H9 (cell line): ENCODE results near the gene TECPR2. TPM values are rescaled to one million over a fixed set of nuclear protein-coding genes. Genes with fewer than 3 reads are reported as not detected.

Experiments
- DNase-seq: peaks from one replicate; pipeline ENCODE4 v3.0.0-alpha.2; 2017
- H2AFZ ChIP-seq: one replicate; pipeline ENCODE4 v1.6.1; 2013; ENCODE audit warnings: mild to moderate bottlenecking, low read length, control low read depth, moderate library complexity
- H2AK5ac ChIP-seq: 2 replicates; pipeline ENCODE4 v1.6.1; 2013; ENCODE audit warnings: low read length, control low read depth, mixed read lengths; ENCODE audit not compliant: insufficient read length
- H2BK120ac ChIP-seq: one replicate; pipeline ENCODE4 v1.6.1; 2013; ENCODE audit warnings: low read depth, mild to moderate bottlenecking, low read length, control low read depth, inconsistent platforms; ENCODE audit not compliant: poor library complexity, severe bottlenecking
- H2BK12ac ChIP-seq: 2 replicates; pipeline ENCODE4 v1.6.1; 2013; ENCODE audit warnings: low read length, control low read depth, mixed read lengths, low read depth; ENCODE audit not compliant: insufficient read length
- H2BK15ac ChIP-seq: 2 replicates; pipeline ENCODE4 v1.6.1; 2013; ENCODE audit warnings: low read depth, low read length, control low read depth
- H2BK20ac ChIP-seq: one replicate; pipeline ENCODE4 v1.6.1; 2013; ENCODE audit warnings: low read depth, mild to moderate bottlenecking, low read length, control low read depth, inconsistent platforms; ENCODE audit not compliant: poor library complexity, severe bottlenecking
- H2BK5ac ChIP-seq: 2 replicates; pipeline ENCODE4 v1.6.1; 2013; ENCODE audit warnings: low read length, control low read depth, mixed read lengths; ENCODE audit not compliant: insufficient read length
- H3K14ac ChIP-seq: 2 replicates; pipeline ENCODE4 v1.6.1; 2013; ENCODE audit warnings: low read length, control low read depth; ENCODE audit not compliant: insufficient read depth
- H3K18ac ChIP-seq: 2 replicates; pipeline ENCODE4 v1.6.1; 2013; ENCODE audit warnings: low read depth, mild to moderate bottlenecking, mixed read lengths, low read length, control low read depth; ENCODE audit not compliant: insufficient read length
- H3K23ac ChIP-seq: 2 replicates; pipeline ENCODE4 v1.6.1; 2013; ENCODE audit warnings: low read length, control low read depth, mixed read lengths, low read depth; ENCODE audit not compliant: insufficient read length
- H3K23me2 ChIP-seq: 2 replicates; pipeline ENCODE4 v1.6.1; 2013; ENCODE audit warnings: low read depth, mild to moderate bottlenecking, mixed read lengths, low read length, control low read depth; ENCODE audit not compliant: insufficient read length, poor library complexity, severe bottlenecking
- H3K27ac ChIP-seq: 2 replicates; pipeline ENCODE4 v1.5.1; 2013; ENCODE audit warnings: low read length, control low read depth, mixed read lengths, low read depth; ENCODE audit not compliant: insufficient read length
- H3K27me3 ChIP-seq: 2 replicates; pipeline ENCODE4 v1.6.1; 2013; ENCODE audit warnings: low read length, control low read depth, inconsistent platforms; ENCODE audit not compliant: insufficient read depth
- H3K4ac ChIP-seq: 2 replicates; pipeline ENCODE4 v1.6.1; 2013; ENCODE audit warnings: low read depth, mild to moderate bottlenecking, control low read depth, inconsistent platforms, low read length, moderate library complexity
- H3K4me1 ChIP-seq: 2 replicates; pipeline ENCODE4 v1.6.1; 2013; ENCODE audit warnings: low read length, control low read depth, inconsistent platforms; ENCODE audit not compliant: insufficient read depth
- H3K4me2 ChIP-seq: 2 replicates; pipeline ENCODE4 v1.6.1; 2013; ENCODE audit warnings: low read length, control low read depth, mixed read lengths; ENCODE audit not compliant: insufficient read length, insufficient read depth
- H3K56ac ChIP-seq: 2 replicates; pipeline ENCODE4 v1.6.1; 2013; ENCODE audit warnings: low read depth, mild to moderate bottlenecking, mixed read lengths, low read length, control low read depth; ENCODE audit not compliant: insufficient read length
- H3K79me1 ChIP-seq: 2 replicates; pipeline ENCODE4 v1.6.1; 2013; ENCODE audit warnings: low read depth, mild to moderate bottlenecking, moderate library complexity, low read length, control low read depth, inconsistent platforms; ENCODE audit not compliant: insufficient read depth, poor library complexity, severe bottlenecking
- H3K79me2 ChIP-seq: 2 replicates; pipeline ENCODE4 v1.6.1; 2013; ENCODE audit warnings: low read length, control low read depth, inconsistent platforms; ENCODE audit not compliant: insufficient read depth
- H3K9ac ChIP-seq: 2 replicates; pipeline ENCODE4 v1.6.1; 2013; ENCODE audit warnings: low read length, control low read depth, mixed read lengths; ENCODE audit not compliant: insufficient read length; ENCODE audit errors: extremely low read depth
- H3K9me3 ChIP-seq: one replicate; pipeline ENCODE4 v1.6.1; 2013; ENCODE audit warnings: low read depth, low read length, inconsistent platforms; ENCODE audit not compliant: control insufficient read depth
- H3T11ph ChIP-seq: one replicate; pipeline ENCODE4 v1.6.1; 2013; ENCODE audit warnings: mild to moderate bottlenecking, low read length, control low read depth, inconsistent platforms
- H4K20me1 ChIP-seq: one replicate; pipeline ENCODE4 v1.6.1; 2013; ENCODE audit not compliant: control insufficient read depth, insufficient read length, insufficient read depth
- H4K5ac ChIP-seq: 2 replicates; pipeline ENCODE4 v1.6.1; 2013; ENCODE audit warnings: low read depth, mild to moderate bottlenecking, mixed read lengths, low read length, control low read depth; ENCODE audit not compliant: insufficient read length
- H4K8ac ChIP-seq: replicated peaks from 2 replicates; pipeline ENCODE4 v1.6.1; 2013; ENCODE audit warnings: low read length, control low read depth, mixed read lengths, low read depth; ENCODE audit not compliant: insufficient read length
- H4K91ac ChIP-seq: 2 replicates; pipeline ENCODE4 v1.6.1; 2013; ENCODE audit warnings: low read depth, mild to moderate bottlenecking, moderate library complexity, mixed read lengths, low read length, control low read depth; ENCODE audit not compliant: insufficient read length
- H3K27ac Mint-ChIP-seq, 3 experiments: 2 replicates in 2 of 3; 3 replicates in 1 of 3; pipeline ENCODE4 v1.8.0; 2020 to 2021; ENCODE audit warnings: mixed read lengths in 3 of 3, mild to moderate bottlenecking in 1 of 3, moderate library complexity in 1 of 3
- H3K27me3 Mint-ChIP-seq: 2 replicates; pipeline ENCODE4 v1.8.0; 2021; ENCODE audit warnings: low read depth, mild to moderate bottlenecking, moderate library complexity, mixed read lengths
- H3K36me3 Mint-ChIP-seq, 3 experiments: 2 replicates in 2 of 3; 3 replicates in 1 of 3; pipeline ENCODE4 v1.8.0; 2020 to 2021; ENCODE audit warnings: low read depth in 3 of 3, mixed read lengths in 3 of 3; ENCODE audit not compliant: insufficient read depth in 1 of 3
- H3K4me1 Mint-ChIP-seq, 2 experiments: 2 replicates each; pipeline ENCODE4 v1.8.0; 2020; ENCODE audit warnings: mixed read lengths in 2 of 2
- H3K4me3 Mint-ChIP-seq, 2 experiments: 2 replicates in 1 of 2; 3 replicates in 1 of 2; pipeline ENCODE4 v1.8.0; 2020 to 2021; ENCODE audit warnings: mild to moderate bottlenecking in 2 of 2, mixed read lengths in 2 of 2, moderate library complexity in 1 of 2
- H3K9me3 Mint-ChIP-seq, 2 experiments: 2 replicates in 1 of 2; 3 replicates in 1 of 2; pipeline ENCODE4 v1.8.0; 2020; ENCODE audit warnings: mild to moderate bottlenecking in 2 of 2, mixed read lengths in 2 of 2, moderate library complexity in 1 of 2
- CTCF ChIP-seq: fragments of 200-600 bp; sonication (generic); conservative IDR thresholded peaks from 3 replicates; pipeline ENCODE4 v1.8.0; 2021; ENCODE audit warnings: antibody characterized with exemption, mild to moderate bottlenecking
- WGBS: extraction: QIAGEN DNeasy Blood & Tissue Kit; methylation state at CpG from one replicate; pipeline ENCODE4 v1.1.7; 2013; ENCODE audit warnings: missing lambda C conversion rate, low lambda C conversion rate, mixed read lengths; ENCODE audit not compliant: insufficient read length; ENCODE audit errors: extremely low coverage; 5-methylcytosine and 5-hydroxymethylcytosine counted together
- total RNA-seq: library from RNA; stranded (reverse); gene quantifications from 2 replicates; pipeline ENCODE4 v1.2.1, GENCODE V29; 2021

Gene TECPR2
- total RNA-seq, 1 experiment from 2014 or later: 15.4 TPM

- no peak overlapping the region for H2BK120ac ChIP-seq
- no peak overlapping the region for H3K4ac ChIP-seq
- no peak overlapping the region for H3K56ac ChIP-seq
- peaks cover 0 to 5% of the 10 kb centered on the region in 2 experiments; a peak in 1 of 4 replicates for H3K4me1 Mint-ChIP-seq
- H3K36me3 Mint-ChIP-seq: peaks cover 8 to 50% (median 46%) of the 10 kb centered on the region in 3 experiments
- no peak overlapping the region for H3K18ac ChIP-seq
- H3K27me3 Mint-ChIP-seq: no peaks in the 10 kb centered on the region
- H2BK12ac ChIP-seq: no peak overlapping the region
- no peak overlapping the region for H3K27ac ChIP-seq
- WGBS: no CpG with 5 or more reads among the region's 7 CpGs
- H3K14ac ChIP-seq: no peak overlapping the region; the same call in 1 of the 2 replicates
- H4K8ac ChIP-seq: no peak overlapping the region
- H3K4me2 ChIP-seq: no peak overlapping the region
- H2BK20ac ChIP-seq: no peak overlapping the region
- DNase-seq: no peak
- no peak overlapping the region for H3T11ph ChIP-seq
- H3K9ac ChIP-seq: no peak overlapping the region
- no peaks in the 10 kb centered on the region for H3K9me3 ChIP-seq
- no peaks in the 10 kb centered on the region for H4K20me1 ChIP-seq
- TF ChIP-seq CTCF: no peak
- no peak overlapping the region for H3K23ac ChIP-seq
- no peak overlapping the region for H2AK5ac ChIP-seq
- H3K23me2 ChIP-seq: no peaks in the 10 kb centered on the region
- H3K4me1 ChIP-seq: no peaks in the 10 kb centered on the region
- no peaks in the 10 kb centered on the region for H3K27me3 ChIP-seq
- no peak overlapping the region for H2BK15ac ChIP-seq
- no peak overlapping the region for H4K5ac ChIP-seq
- H3K4me3 Mint-ChIP-seq: no peak overlapping the region
- H3K79me2 ChIP-seq: no peaks in the 10 kb centered on the region
- H4K91ac ChIP-seq: no peak overlapping the region
- no peaks in the 10 kb centered on the region for H3K79me1 ChIP-seq
- no peak overlapping the region for H2AFZ ChIP-seq
- no peak overlapping the region for H2BK5ac ChIP-seq
- no peak overlapping the region for H3K27ac Mint-ChIP-seq
- no peaks in the 10 kb centered on the region for H3K9me3 Mint-ChIP-seq
These were observed 27.6 kb upstream of the TECPR2 start for GRCh38 chr14:102335163-102335562.
